Choroid plexus epithelial cell (primary cell): ENCODE measurements around the gene HSPA1B.

Source experiments
- DNase-seq: peaks from one replicate; pipeline ENCODE4 v3.0.0-alpha.2; 2010; ENCODE audit warnings: low read depth
- H3K4me3 ChIP-seq: 2 replicates; pipeline ENCODE4 v1.5.1; 2011; ENCODE audit warnings: low read depth, mild to moderate bottlenecking, control low read depth, low read length, moderate library complexity
- CTCF ChIP-seq: conservative IDR thresholded peaks from 2 replicates; pipeline ENCODE4 v1.5.1; 2011; ENCODE audit warnings: low read depth, mild to moderate bottlenecking, control low read depth, inconsistent platforms, low read length, moderate library complexity

HSPA1B gene

GRCh38 chr6:31827286-31828079, at the start of gene HSPA1B:
HSPA1B (plus strand) TSS chr6:31827738; CDS start chr6:31827951, 213 bp downstream.
- DNase-seq, result peak; percentile 100
- H3K4me3 ChIP-seq, result peak within 1 kb of the TSS; percentile 76
- TF ChIP-seq CTCF, result no peak

GRCh38 chr6:31778193-31778592, 49.3 kb upstream of the HSPA1B start:
- no peak for TF ChIP-seq CTCF
- no peak for DNase-seq

GRCh38 chr6:31778999-31779885, 48.3 kb upstream of the HSPA1B start:
- no peak overlapping the region for H3K4me3 ChIP-seq

More at GRCh38 chr6:31778193-31778592, 49.3 kb upstream of the HSPA1B start:
- H3K4me3 ChIP-seq, result no peak overlapping the region

GRCh38 chr6:31779908-31780307, 47.6 kb upstream of the HSPA1B start:
- H3K4me3 ChIP-seq, result no peak overlapping the region
- DNase-seq, result no peak
- no peak for TF ChIP-seq CTCF

More at GRCh38 chr6:31778999-31779885, 48.3 kb upstream of the HSPA1B start:
- TF ChIP-seq CTCF, result no peak
- DNase-seq, result no peak

GRCh38 chr6:31780507-31781243, 46.9 kb upstream of the HSPA1B start:
- no peak overlapping the region for H3K4me3 ChIP-seq
- no peak for TF ChIP-seq CTCF
- no peak for DNase-seq

GRCh38 chr6:31781244-31782125, 46.1 kb upstream of the HSPA1B start:
- no peak for TF ChIP-seq CTCF

More at GRCh38 chr6:31781244-31782125, 46.1 kb upstream of the HSPA1B start:
- no peak for DNase-seq
- H3K4me3 ChIP-seq, result no peak overlapping the region
